DMS53 (cell line): ENCODE data around the gene RAMP1.
"Not testable (repeated sequence)": the region's sequence is repeated elsewhere in the genome, so short reads cannot be mapped to it uniquely, and the experiment has no call there.

ENCODE experiments used
- DNase-seq: peaks from one replicate; lab custom pipeline; 2025; lab: John Stamatoyannopoulos, UW

Gene RAMP1

GRCh38 chr2:237863689-237864443, 4.4 kb downstream of the RAMP1 start:
- DNase-seq: no peak

GRCh38 chr2:237864444-237864931, 5.1 kb downstream of the RAMP1 start:
- no peak for DNase-seq

DNA sequence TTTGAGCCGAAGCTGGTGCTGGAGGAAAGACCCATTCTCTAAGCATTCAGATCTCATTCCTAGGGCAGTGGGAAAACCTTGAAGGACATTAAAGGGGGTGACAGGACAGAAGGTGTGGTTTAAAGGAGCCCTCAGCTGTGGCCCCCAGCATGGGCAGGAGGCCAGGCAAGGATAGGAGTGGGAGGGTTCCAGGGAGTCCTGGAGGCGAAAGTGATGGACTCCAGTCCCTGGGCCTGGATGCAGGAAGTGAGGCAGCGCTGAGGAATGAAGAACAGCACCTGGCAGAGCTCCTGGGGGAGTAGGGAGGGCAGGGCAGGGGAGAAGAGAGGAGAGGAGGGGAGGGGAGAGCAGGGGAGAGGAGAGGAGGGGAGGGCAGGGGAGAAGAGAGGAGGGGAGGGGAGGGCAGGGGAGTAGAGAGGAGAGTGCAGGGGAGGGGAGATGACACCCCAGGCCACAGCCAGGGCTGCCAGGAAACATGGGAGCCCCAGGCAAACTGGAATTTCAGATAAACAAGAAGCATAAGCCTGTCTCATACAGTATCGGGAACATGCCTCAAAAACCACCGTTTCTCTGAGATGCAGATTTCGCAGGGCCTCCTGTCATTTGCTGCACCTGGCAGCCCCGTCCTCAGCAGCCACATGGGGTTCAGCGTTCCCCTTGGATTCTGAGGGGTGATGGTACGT, 5.7 kb downstream of the RAMP1 start:
- peak; percentile 34 for DNase-seq

GRCh38 chr2:237865623-237866041, 6.2 kb downstream of the RAMP1 start:
- DNase-seq: peak; percentile 32

- DNase-seq: peak; percentile 24
Measured at GRCh38 chr2:237866101-237866621, 6.7 kb downstream of the RAMP1 start.

DNA sequence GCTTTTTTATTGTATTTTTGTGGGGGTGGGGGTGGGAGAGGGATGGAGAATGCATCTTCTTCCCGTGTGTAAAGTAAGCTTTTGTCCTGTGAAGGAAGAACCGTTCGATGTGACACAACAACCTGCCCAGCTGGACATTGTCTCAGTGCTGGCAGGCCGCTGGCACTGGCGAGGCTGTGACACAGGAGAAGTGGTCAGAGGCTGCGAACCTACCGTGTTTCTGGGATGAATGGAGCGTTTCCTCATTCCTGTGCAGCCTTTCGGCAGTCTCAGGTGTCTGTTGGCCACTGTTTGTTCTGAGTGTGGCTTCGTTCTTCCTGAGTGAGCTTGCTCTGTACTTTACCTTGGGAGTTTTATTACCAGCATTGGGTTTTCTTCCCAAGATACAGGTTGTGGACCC, 8.0 kb downstream of the RAMP1 start:
- no peak for DNase-seq

- DNase-seq: not testable (repeated sequence)
Measured at GRCh38 chr2:237868074-237868473, 8.7 kb downstream of the RAMP1 start.

DNA sequence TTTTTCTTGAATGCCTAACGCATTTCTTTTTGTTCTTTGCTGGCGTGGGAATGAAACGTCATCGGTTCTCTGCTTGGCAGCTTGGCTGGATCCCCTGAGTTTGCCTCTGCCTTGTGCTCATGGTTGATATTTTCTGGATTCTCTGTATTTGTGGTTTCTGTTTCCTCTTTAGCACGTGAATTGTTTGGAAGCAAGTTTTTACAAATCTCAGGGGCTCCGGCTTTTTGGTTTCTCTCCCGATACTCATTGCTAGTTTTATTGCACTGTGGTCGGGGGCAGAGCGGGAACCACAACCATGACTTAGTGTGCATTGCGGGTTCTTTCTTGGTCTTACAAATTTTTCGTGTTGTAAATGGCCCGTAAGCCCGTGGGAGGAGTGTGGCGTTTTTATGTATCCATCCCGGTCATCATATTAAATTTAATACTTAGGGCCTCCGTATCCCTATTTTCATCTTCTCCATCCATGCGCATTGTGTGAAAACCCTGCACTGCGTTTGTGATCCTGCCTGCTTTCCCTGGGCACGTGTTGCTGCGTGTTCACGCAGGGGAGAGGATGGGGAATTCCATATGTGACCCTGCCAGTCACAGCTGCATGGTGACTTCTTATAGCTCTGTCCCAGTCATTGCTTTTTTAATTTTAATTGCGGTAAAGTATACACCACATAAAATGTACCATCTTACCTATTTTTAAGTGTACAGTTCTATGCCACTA, 9.4 kb downstream of the RAMP1 start:
- no peak for DNase-seq

DNA sequence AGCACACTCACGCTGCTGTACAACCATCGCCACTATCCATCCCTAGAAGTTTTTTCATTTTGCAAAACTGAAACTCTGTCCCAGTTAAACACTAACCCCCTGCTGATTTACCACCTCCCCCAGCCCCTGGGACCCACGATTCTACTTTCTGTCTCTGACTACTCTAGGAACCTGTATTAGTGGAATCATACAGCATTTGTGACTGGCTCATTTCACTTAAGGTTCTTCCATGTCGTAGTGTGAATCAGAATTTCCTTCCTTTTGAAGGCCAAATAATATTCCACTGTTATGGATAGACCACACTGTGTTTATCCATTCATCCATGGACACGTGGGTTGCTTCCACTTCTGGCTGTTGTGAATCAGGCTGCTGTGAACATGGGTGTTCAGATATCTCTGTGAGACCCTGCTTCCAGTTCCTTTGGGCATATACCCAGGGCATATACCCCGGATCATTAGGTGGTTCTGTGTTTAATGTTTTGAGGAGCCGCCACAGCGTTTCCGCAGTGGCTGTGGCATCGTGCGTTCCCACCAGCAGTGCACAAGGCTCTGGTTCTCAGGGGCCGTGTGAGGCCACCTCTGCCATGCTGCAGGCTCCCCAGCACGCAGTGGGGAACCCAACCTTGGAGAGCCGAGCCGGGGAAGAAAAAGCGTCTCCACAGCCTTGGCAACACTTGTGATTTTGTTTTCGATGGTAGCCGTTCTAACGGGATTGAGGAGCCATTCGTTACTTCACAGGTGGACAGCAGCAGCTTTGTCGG, 10.1 kb downstream of the RAMP1 start:
- DNase-seq: no peak

DNA sequence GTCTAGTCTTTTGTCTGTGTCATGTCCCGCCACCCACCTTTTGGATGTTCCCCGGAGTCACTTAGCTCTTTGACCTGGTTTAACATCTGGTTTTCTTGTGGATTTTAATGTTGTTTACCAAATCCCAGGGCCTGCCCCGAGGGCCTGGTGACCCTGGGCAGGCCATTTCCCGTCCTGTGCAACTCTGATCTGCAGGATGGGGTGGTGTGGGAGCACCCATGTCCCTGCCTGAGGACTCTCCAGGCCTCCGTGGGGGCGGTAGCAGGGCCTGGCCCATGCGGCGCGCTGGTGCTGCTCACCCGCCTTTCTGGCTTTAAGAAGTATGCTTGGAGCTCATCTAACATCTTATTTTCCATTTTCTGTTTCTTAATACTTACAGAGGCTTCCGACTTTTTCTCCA, 10.7 kb downstream of the RAMP1 start:
- no peak for DNase-seq

GRCh38 chr2:237870754-237871651, 11.6 kb downstream of the RAMP1 start:
- DNase-seq: no peak

GRCh38 chr2:237872178-237872887, 12.9 kb downstream of the RAMP1 start:
- DNase-seq: no peak

GRCh38 chr2:237873421-237873831, 14.0 kb downstream of the RAMP1 start:
- no peak for DNase-seq

- DNase-seq: no peak
Measured at GRCh38 chr2:237873897-237874551, 14.6 kb downstream of the RAMP1 start.

DNA sequence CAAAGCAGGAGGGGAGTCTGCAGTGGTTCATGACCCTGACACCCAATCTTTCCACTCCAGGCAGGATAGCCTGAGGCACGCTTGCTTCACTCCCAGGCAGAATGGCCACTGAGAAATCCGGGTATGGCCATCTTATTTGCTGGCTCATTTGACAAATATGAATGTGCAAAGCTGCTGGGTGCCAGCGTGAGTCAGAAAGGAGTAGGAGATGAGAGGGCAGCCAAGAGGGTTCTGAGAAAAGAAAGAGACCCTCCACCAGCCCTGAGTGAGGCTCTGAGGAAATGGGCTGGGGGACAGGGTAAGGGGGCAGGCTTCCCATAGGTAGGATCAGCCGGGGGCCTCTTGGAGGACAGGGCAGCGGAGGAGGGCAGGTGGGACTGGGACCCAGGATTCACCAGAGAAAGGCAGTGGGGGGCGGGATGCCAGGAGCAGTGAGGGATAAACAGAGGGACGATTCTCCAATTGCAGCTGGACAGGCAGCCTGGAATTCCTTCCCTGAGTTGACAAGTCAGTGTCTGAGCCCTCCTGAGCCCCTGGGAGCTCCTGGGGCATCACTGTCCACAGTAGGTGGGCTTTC, 15.2 kb downstream of the RAMP1 start:
- DNase-seq: no peak

DNA sequence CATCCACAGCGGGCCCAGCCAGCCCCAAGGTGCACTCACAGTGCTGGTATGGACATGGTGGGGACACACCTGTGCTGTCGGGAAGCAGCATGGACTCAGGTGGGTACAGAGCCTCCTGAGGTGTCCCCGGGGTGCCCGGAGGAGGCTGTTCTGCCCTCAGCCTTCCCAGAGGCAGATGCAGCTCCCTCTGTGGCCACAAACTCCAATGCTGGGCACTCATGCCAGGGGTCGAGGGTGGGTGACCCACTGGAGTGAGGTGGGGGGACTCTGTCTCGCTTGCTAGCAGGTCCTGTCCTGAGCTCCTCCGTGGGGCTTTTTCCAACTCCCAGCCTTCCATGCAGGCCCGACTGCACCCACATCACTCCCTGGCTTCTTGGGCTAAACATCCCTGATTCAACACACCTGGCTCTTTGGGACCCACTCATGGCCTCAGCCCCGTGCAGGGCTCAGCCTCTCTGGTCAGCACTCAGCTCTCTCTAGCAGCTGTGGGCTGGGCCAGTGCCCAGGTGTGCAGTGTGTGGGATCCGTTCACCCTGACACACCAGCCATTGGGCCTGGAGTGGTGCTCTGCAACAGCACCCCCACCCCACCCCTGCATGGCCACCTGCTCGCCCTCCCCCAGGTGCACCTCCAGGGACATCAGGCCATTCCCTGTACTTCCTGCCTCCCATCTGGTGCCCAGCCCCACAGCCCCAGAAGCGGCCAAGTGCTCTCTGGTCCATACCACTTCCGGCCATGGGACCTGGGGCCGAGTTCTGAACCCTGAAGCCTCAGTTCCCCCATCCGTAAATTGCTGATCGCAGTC, 16.0 kb downstream of the RAMP1 start:
- no peak for DNase-seq

- no peak for DNase-seq
Measured at GRCh38 chr2:237876061-237876526, 16.7 kb downstream of the RAMP1 start.

DNA sequence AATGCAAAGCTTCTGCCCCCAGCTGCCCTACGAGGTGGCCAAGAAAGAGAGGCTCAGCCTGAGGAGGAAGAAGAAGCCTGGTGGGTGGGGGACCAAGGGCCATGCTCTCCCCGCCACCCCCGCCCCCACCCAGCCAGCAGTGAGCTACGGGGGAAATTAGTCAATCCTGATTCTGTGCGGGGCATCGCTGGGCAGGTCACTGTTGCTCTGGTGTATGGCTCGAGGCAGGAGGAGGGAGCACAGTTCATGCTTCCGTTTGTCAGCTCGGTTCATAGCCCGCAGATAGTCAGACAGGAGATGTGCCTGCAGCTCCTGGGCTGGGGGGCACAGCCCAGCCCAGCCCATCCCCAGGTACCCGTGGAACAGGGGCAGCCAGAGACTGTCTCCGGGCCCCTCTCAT, 17.1 kb downstream of the RAMP1 start:
- no peak for DNase-seq
